ENCODE data around the gene AMOTL1. TPM values are rescaled to one million over a fixed set of nuclear protein-coding genes. Genes with fewer than 3 reads are reported as not detected.

Gene AMOTL1
- total and polyA plus RNA-seq, 11 donors, result 6.2 to 76.0 (median 50.9) TPM

DNA sequence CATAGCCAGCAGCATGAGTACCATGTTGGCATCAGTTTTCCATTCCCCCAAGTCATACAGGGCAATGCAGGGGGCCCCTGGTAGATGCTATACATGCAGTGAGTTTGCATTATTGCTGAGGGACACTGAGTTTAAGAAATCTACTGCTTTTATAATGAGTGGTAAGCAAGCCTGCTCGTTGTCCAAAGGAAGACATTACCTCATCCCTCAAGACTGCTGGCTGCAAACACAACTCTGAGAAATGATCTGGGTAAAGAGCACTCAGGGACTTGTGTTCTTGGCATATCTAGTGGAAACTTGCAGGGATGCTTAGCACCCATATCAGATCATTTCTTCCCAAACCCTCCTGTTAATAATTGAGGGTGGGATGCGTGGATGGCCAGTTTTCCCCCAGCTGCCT, 127.3 kb downstream of the AMOTL1 start:
- intact Hi-C loops (cut with DNase I), result loop anchor here in 5 of 10 donors (5.0 to 10.0 kb wide), 6 partner anchors 79 to 273 kb away; partner anchors contain the start of genes AMOTL1 (in 2 of the 5), CWC15 (in 1 of the 5) and KDM4D (in 1 of the 5)
- peak in 3 of 4 donors; percentile 42 to 94 (median 50) for ATAC-seq
- peaks cover 0 to 5% (median 0%) of the 10 kb centered on the region in 12 donors for H3K4me1 ChIP-seq
- TF ChIP-seq POLR2A (IDR thresholded peaks at IDR 0.05), result no peak
- TF ChIP-seq, protein P1, sequence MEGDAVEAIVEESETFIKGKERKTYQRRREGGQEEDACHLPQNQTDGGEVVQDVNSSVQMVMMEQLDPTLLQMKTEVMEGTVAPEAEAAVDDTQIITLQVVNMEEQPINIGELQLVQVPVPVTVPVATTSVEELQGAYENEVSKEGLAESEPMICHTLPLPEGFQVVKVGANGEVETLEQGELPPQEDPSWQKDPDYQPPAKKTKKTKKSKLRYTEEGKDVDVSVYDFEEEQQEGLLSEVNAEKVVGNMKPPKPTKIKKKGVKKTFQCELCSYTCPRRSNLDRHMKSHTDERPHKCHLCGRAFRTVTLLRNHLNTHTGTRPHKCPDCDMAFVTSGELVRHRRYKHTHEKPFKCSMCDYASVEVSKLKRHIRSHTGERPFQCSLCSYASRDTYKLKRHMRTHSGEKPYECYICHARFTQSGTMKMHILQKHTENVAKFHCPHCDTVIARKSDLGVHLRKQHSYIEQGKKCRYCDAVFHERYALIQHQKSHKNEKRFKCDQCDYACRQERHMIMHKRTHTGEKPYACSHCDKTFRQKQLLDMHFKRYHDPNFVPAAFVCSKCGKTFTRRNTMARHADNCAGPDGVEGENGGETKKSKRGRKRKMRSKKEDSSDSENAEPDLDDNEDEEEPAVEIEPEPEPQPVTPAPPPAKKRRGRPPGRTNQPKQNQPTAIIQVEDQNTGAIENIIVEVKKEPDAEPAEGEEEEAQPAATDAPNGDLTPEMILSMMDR (IDR thresholded peaks at IDR 0.05), result no peak
- no peaks in the 10 kb centered on the region for H3K27me3 ChIP-seq
- 21 to 48% (median 40%) methylated on average over 2 of the region's 2 CpGs for WGBS, 4 donors
- H3K36me3 ChIP-seq, result peaks cover 0 to 14% (median 0%) of the 10 kb centered on the region in 9 donors
- no peak for DNase-seq
- no peak overlapping the region for H3K4me3 ChIP-seq
- H3K27ac ChIP-seq, result peak overlapping the region in 1 of 12 donors; percentile 36
- peaks cover 0 to 48% (median 14%) of the 10 kb centered on the region in 12 donors for H3K9me3 ChIP-seq

DNA sequence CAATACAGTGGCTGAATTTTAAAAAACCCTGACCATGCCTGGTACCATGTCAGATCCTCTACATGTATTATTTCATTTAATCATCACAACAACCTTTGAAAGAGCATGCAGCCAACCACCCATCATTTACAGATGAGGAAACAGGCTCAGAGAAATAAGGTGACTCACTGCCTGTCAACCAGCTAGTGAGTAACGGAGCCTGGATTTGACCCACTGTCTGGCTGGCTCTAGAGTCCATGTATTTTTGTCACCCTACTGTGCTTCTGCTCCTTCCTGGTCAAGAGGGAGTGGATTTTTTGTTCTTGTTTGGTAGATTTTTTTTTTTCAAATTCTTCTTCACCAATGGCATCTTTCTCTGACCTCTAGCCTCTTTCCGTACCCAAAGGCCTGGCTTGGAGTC, 127.8 kb downstream of the AMOTL1 start:
- ATAC-seq, result peak in 2 of 4 donors; percentile 41 to 87
- 88 to 93% (median 90%) methylated on average over 2 of the region's 2 CpGs for WGBS, 4 donors
- no peaks in the 10 kb centered on the region for H3K27me3 ChIP-seq
- H3K27ac ChIP-seq, result peak overlapping the region in 1 of 12 donors; percentile 36
- H3K9me3 ChIP-seq, result peaks cover 0 to 44% (median 14%) of the 10 kb centered on the region in 12 donors
- no peak overlapping the region for H3K4me3 ChIP-seq
- peaks cover 0 to 5% (median 0%) of the 10 kb centered on the region in 12 donors for H3K4me1 ChIP-seq
- intact Hi-C loops (cut with DNase I), result loop anchor here in 7 of 10 donors (2.0 to 10.0 kb wide), 7 partner anchors 79 to 274 kb away; partner anchors contain the start of genes AMOTL1 (in 2 of the 7), CWC15 (in 1 of the 7) and KDM4D (in 1 of the 7)
- TF ChIP-seq POLR2A (IDR thresholded peaks at IDR 0.05), result no peak
- TF ChIP-seq, protein P1 (IDR thresholded peaks at IDR 0.05), result no peak
- DNase-seq, result no peak
- peaks cover 0 to 14% (median 0%) of the 10 kb centered on the region in 9 donors for H3K36me3 ChIP-seq

DNA sequence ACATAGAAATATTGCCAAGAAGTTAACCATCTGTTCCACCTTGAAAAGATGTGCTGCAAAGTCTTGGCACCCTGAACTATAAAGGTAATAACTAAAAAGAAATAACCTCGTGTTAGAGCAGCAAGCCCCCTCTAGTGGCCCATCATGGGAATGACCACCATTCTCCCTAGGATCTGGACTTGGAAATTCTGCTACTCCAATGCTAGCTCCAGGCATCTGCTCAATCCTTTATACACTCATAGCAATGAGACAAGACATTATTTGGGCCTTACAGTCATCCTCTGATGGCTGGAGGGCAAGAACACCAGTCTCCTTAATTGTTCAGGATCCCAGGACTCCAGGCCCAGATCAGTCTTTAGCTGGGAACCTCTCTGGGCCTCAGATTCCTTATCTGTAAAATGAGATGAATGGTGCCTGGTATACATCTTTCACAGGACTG, 129.2 kb downstream of the AMOTL1 start:
- WGBS, 4 donors, result 0% methylated on average over 1 of the region's 1 CpG
- DNase-seq (peak in 3 of 5 donors; percentile 35 to 51 (median 51)), ATAC-seq (peak in 3 of 4 donors; percentile 32 to 64 (median 58))
- no peaks in the 10 kb centered on the region for H3K27me3 ChIP-seq
- H3K27ac ChIP-seq, result no peak overlapping the region
- no peak for TF ChIP-seq POLR2A (IDR thresholded peaks at IDR 0.05)
- TF ChIP-seq, protein P1 (IDR thresholded peaks at IDR 0.05), result peak; percentile 82 to 95 (median 90)
- peaks cover 0 to 14% (median 0%) of the 10 kb centered on the region in 9 donors for H3K36me3 ChIP-seq
- H3K9me3 ChIP-seq, result peaks cover 0 to 34% (median 14%) of the 10 kb centered on the region in 12 donors
- H3K4me3 ChIP-seq, result no peak overlapping the region
- intact Hi-C loops (cut with DNase I), result loop anchor here in 9 of 10 donors (1.0 to 10.0 kb wide), 8 partner anchors 77 to 275 kb away; partner anchors contain the start of genes AMOTL1 (in 2 of the 9), CWC15 (in 1 of the 9) and KDM4D (in 1 of the 9)
- peaks cover 0 to 5% (median 0%) of the 10 kb centered on the region in 12 donors for H3K4me1 ChIP-seq

DNA sequence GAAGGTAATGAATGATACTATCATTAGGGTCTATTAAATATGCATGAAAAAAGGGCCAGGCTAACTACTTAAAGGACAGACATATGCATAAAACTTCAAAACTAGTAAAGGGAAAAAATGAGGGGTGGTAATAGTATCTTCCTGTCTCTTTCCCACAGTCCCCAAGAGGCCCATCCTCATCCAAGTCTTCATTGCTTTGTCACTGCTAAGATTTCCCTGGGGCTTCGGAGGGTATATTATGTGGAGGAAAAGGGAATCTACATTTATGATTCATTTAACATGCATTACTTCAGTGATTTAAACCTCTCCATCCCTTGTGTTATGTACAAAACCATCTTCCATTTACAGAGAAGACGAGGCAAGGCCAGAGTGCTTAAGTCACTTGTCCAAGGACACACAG, 139.1 kb downstream of the AMOTL1 start:
- no peak for DNase-seq
- 44 to 50% (median 46%) methylated on average over 2 of the region's 2 CpGs for WGBS, 4 donors
- Histone ChIP-seq H3K9me3 (peaks cover 0 to 9% (median 0%) of the 10 kb centered on the region in 12 donors), H3K27ac (no peak overlapping the region), H3K4me1 (no peaks in the 10 kb centered on the region), H3K36me3 (no peaks in the 10 kb centered on the region), H3K27me3 (no peaks in the 10 kb centered on the region), H3K4me3 (no peak overlapping the region)
- intact Hi-C loops (cut with DNase I), result no loop called here
- TF ChIP-seq, protein P1 (IDR thresholded peaks at IDR 0.05), result no peak
- no peak for TF ChIP-seq POLR2A (IDR thresholded peaks at IDR 0.05)
- ATAC-seq, result no peak
